SIG-M5 (cell line): Measurements from ENCODE around the gene C1QTNF6.

Source experiments
- DNase-seq: peaks from one replicate; lab custom pipeline; 2025; lab: John Stamatoyannopoulos, UW

C1QTNF6 gene

DNA sequence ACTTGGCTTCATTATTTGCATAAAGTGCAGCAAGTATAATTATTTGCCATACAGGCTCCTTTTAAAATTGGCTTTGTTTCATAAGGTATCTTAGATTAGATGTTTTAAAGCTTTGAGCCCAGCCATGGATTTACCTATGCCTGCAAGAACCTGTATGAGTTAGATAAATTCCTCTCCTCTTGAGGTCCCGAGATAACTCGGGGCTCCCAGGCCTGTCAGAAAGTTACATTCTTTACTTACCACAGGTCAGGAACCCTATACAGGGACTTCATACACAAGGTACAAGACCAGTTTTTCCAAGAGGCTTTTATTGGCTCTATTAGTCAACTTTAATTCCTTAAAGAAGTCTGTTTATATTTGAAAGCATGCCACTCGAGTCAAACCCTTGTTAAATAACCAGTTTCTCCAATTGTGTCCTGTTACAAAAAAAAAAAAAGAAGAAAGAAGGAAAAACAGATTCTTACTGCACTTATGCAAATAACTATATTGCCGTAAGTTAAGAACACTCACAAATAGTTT lies 2.3 kb upstream of the C1QTNF6 start:
- no peak for DNase-seq

DNA sequence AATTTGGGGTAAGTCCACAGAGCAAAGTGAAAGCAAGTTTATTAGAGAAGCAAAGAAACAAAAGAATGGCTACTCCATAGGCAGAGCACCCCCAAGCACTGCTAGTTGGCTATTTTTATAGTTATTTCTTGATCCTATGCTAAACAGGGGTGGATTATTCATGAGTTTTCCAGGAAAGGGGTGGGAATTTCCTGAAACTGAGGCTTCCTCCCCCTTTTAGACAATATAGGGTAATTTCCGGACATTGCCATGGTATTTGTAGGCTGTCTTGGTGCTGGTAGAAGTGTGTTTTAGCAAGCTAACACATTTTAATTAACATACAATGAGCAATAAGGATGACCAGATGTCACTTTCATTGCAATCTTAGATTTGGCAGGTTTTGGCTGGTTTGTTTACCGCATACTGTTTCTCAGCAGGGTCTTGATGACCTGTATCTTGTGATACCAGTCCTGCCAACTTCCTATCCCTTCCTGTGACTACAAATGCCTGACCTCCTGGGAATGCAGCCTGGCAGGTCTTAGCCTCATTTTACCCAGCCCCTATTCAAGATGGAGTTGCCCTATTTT lies 937 bp upstream of the C1QTNF6 start:
- DNase-seq, result no peak

DNA sequence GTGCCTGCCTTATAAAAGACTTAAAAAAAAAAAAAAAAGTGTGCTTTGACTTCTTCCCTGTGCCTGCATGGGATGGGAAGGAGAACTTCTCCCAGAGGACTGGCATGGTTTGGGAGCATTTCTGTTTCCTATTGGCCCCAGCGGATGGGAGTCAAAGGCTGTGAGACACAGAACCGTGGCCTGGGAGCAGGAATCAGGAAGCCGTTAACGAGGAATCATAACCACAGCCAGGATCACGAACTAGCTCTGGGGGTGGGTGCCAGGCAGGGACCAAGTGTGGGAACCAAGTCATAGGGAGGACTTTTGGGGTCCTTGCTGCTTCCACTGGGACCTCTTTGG lies 526 bp downstream of the C1QTNF6 start:
- no peak for DNase-seq

DNA sequence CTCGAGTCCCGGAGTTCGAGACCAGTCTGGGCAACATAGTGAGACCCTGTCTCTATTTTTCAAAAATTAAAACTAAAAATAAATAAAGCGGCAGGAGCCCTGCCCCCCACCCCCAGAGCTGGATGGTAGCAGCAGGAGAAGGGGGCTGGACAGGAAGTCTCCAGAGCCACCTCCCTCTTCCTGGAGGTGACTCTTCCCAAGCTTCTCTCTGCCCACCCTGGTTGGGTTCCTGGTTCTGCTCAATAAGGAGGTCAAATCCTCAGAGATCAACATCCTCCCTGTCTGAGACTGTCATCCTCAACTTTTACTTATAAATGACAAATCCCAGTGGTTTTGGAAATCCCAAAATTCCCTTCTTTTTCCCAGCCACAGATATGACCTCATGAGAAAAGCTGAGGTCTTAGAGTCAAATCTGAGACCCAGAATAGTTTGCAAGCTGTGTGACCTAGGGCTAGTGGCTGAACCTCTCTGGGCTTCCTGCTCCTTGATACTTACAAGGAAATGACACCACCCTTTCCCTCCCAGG lies 987 bp downstream of the C1QTNF6 start:
- no peak for DNase-seq

DNA sequence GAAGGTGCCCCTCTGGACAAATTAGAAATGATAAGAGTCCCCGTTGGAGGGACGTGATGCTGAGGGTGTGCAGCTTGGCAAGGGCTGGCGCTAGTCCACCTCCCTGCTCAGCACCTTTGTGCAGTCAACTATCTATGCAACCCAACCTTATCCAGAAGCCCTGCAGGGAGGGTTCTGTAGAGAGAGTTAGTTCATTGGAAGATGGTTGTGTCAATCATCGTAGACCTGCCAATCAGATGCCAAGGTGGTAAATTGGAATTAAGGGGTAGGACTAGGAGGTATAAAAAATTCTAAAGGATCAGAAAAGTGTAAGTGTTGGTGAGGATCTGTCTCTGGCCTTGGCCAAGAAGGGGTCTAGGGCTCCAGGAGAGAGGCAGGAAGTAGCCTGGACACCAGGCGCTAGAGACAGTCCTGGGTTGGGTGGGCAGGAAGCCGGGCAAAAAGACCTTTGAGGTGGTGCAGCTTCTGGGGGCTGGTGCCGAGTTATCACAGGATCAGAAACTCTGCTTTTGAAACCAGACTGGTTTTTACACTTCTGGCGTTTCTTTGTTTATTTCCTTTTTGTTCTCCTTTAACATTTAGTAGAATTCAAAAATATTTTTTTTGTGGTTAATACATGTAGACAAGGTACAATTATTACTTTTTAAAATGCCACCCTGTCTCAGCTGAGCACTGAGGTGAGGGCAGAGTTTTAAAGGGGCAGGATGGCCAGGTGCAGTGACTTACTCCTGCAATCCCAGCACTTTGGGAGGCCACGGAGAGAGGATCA lies 1.6 kb downstream of the C1QTNF6 start:
- DNase-seq, result no peak

DNA sequence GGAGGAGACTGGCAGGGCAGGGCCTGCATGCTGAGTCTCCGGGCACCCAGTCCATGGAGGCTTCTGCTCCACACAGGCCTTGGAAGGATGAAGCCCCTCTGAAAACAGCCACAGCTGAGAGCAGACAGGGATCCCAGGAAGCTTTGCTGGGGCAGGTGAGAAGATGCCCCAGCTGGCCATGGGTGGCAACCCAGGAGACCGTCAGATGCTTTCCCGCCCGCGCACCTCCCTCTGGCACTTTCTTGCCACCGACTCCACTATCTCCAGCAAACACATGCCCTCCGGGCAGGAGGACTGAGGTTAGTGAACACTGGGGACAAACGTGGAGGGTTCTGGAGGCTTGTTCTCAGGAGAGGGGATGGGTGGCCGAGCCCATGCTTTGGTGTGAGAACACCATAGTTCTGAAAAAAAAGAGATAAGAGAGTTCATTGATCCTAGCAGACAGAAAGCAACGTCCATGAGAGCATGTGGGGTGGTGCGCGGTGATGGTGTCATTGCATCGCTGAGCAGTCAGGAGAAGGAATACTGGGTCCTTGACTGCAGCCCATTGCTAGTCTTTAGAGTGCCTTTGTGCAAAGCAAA lies 2.3 kb downstream of the C1QTNF6 start:
- DNase-seq, result no peak

DNA sequence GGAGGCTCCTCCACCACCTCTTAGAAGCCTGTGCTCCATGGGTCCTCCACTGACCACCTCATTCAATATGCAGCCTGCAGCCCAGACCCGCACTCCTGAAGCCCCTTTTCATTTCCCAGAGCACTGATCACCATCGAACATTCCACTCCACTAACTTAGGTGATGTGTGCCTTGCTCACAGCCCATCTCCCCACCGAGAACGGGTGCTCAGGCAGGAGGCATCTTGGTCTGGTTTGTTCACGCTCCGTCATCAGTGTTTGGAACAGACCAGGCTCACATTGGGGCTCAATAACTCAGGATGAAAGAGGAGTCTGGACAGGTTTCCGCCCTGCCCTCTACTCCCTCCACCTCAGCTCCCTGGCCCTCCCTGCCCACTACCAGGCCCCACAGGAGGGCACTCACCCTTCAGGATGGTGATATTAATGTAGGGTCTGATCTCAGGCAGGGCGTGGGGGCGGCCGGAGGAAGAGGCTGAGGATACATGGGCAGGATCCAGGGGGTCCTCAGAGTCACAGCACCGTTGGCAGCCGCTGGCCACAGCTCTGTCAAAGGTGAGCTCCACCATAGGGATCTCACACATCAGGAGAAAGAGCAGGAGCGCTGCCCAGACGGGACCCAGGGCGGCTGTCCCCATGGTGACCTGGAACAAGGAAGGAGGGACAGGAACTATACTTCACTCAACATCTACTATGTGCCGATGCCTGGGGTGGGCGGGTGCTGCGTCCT lies 3.1 kb downstream of the C1QTNF6 start:
- DNase-seq, result no peak

DNA sequence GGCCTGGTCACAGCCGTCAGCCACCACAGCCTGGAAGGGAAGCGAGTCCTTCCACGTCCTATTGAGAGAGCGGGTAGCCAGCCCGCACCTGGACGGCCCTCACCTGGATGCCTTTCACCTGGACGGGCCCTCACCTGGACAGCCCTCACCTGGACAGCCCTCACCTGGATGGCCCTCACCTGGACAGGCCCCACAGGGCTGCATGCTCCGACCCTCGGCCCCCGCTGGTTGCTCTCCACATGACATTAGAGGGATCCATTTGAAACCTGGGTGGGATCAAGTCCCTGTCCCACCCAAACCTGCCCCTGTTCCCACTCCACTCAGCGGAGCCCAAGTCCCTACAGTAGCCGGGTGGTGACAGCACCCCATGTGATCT lies 3.7 kb downstream of the C1QTNF6 start:
- no peak for DNase-seq

DNA sequence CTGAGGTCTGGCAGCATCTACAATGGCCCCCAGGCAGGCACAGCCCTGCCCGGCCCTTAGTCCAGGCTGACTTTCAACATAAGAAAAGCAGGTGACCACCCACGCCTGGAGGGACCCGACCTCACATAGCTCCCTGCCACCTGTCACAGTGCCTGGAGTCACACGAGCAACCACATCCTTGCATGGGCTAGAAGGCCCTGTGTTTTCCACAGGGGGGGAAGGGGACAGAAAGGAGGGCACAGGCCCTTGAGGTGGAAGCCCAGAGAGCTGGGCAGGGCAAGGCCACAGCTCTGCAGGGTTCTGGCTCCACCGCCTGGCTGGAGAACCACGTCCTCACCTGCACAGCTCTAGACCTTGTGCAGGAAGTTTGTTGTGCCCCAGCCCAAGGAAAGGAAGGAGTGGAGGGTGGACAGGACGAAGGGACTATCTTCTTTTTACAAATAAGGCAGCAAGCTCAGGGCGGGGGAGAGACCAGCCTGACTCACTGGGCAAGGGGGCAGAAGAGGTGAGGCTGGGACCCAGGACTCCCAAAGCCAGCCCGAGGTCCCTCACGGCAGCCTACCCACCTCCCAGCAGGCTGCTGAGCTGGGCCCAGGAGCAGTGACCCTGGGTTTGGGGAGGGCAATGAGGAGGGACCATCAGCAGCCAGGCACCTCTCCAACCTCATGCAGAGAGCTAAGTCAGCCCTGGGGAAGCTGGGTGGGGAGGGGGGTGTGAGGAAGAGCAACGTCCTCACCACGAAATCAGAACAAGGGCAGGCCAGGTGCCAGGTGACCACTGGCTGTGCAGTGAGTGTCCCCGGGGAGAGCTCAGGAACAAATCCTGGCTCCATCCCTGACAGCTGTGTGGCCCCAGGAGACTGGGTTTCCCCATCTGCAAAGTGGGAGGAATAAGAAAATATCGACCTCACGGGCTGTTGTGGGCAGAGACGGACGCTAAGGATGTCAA lies 4.3 kb downstream of the C1QTNF6 start:
- DNase-seq, result no peak

DNA sequence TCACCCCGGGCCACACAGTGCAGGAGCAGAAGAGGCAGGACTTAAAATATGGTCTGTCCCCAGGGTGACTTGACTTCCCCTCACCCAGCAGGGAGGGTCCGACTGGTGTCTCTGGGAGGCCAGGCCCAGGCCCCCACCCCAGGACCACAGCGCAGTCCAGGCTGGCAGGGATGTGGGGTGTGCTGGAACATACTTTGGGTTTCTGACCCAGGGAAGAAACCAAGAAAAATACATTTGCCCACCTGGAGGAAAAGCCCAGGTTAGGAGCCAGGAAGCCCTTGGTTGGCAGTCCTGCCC lies 5.2 kb downstream of the C1QTNF6 start:
- no peak for DNase-seq

DNA sequence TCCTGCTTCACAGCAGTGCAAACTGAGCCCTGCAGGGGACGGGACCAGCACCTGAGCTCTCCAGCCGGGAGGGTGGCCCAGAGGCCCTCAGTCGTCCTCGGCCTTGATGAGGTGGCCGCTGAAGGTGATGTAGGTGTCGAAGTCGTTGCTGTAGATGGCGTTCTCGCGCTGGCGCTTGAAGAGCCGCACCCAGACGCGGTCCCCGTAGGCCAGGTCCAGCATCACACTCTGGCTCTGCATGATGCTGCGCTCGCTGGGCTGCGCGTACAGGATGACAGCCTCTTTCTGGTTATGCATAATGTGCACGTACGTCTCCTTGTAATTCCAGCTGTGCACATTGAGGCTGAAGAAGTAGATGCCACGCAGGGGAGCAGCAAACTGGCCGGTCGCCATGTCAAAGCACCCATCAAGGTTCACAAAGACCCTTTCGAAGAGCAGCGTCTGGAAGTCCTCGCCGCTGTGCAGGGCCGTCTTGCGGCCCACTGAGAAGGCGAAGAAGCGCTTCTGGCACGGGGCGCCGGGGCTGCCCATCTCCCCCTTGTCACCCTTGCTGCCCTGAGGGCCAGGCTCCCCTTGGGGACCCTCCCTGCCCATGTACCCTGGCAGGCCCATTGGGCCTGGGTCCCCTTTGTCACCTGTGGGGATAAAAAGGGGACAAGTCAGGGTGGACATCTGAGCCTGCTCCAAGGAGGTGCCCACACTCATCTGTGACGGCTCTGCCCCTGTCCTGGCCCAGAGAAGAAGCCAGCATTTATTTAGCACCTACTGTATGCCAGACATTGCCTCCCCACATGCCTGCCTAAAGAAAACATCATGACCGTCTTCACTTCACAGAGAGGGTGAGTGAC lies 5.7 kb downstream of the C1QTNF6 start:
- DNase-seq, result no peak

DNA sequence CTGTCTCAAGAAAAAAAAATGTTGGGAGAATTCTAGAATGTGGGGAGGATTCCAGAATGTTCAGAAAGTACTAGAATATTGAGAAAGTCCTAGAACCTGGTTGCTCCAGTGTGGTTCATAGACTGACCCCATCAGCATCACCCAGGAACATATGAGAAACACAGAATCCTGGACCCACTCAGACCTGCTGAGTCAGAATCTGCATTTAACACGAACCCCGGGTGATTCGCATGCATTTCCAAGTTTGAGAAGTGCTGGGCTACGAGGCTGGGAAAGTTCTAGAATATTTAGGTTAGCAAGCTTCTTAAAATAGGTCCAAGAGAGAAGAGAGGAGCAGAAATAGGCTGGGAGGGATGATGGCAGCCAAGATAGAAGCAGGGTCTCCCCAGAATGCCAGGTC lies 6.4 kb downstream of the C1QTNF6 start:
- DNase-seq, result no peak

DNA sequence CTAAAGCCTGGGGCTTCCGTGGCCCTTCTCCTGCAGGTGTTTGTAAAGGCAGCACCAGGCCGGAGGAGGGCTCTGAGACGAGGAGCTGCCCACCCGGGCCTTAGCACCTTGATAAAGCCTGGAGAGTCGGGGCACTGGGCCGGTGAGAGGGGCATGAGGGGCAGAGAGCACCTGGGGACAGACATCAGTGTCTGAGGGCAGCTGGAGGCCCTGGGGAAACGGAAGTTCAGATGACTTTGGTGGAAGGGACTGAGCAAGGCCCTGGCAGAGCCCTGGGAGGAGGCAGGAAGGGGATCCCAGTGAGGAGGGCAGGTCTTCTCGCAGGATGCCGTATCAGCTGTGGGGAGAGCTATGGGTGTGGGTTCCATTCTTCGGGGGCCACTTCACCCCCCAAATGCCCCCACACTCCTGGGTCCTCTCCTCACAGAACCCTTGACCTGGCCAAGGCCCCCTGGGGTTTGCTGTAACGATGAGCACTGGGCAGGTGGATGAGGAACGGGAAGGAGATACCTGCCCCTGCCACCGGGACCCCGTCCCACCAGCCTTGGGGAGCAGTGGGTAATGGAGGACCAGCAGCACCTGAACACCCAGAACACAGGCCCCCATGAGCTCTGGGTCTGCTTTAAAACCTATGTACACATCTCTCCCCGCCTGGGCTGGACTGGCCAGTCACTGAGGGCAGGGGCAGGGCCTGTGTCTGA lies 7.4 kb downstream of the C1QTNF6 start:
- no peak for DNase-seq

DNA sequence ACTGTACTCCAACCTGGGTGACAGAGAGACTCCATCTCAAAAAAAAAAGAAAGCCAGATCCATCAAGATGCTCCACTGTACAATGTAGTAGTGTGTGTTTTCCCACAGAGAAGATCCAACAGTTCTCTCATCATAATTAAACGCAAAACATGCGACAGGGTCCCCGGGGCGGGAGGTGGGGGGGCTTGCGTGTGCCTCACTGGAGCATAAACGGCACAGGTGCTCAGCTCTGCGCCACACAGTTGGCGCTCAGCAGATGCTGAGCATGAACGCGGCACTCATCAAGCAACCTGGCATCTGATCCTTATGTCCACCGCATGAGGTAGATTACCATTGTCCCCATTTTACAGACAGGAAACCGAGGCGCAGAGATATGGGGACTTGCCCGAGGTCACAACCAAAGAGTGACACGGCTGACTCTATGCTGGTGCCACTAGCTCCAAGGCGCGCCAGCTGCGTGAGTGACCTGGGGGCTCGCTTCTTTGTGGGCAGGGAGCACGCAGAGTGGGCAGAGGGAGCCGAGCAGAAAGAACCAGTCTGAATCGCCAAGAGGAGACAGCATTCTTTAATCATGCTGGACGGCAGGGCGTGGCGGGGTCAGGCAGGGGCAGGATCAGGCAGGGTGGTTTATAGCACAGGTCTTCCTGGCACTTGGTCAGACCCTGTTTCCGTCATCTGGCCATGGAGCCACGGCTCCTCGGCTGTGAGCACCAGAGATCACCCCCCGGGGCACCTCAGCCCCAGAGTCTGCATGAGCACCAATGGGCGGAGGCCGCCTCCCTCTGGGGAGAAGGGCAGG lies 8.2 kb downstream of the C1QTNF6 start:
- DNase-seq, result no peak

DNA sequence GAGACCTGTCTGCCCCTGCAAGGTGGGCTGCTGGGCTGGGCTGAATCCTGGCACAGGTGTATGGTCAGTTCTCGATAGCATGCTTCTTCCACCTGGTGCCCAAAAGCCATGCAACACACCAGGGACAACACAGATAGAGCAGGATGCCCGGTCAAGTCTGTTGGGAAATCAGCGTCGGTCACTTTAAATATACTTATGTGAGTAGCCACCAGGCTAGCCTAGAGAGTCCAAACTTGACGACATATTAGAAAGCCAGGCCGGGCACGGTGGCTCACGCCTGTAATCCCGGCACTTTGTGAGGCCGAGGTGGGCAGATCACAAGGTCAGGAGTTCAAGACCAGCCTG lies 8.9 kb downstream of the C1QTNF6 start:
- no peak for DNase-seq

DNA sequence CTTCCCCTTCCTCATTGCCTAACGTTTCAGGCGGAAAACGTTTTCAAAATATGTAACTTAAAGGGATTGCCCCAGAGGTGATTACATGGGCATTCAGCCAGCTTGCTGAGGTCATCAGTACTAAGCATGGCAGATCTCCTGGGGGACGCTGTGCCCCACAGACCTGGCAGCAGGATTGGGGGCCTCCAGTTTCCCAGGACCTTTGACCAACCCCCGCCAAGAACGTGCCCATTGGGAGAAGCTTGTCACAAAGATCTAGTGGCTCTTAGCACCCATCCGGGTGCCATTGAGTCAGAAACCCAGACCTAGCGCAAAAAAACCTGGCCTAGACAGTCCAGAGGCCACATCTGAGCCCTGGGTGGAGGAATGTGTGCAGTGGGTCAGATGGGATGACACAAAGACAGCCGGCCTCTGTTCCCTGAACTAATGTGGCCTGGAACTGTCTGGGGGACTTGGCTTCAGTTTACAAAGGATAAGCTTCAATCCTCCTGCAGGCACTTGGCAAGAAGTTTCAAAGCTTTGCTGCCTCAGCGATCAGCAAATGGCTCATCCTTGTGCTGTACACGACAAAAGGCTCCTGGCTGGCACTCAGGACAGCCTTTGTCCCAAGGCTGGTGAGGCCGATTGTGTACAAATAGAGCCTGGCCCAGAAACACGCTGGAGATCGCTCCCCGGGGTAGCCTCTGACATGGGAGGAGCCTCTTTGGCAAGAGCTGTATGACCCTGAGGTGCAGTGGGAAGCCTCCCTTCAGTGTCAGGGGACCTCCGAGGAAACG lies 9.5 kb downstream of the C1QTNF6 start:
- no peak for DNase-seq

DNA sequence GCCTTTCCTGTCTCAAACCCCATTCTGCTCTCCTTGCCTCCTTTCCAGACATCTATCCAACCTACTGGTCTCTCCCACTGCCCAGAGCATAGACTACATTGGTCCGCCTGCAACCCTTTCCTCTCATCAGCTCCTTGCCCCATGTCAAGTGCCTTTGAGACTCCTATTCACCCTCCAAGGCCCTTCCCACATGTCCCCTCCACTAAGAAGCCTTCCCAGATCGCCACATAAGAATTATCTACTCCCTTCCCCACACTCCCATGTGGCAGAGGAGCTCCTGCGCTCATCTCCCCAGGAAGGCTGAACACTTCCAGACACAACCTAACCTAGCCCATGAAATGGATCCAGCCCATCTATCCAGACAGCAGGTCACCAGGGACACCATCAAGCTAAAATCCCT lies 10.3 kb downstream of the C1QTNF6 start:
- no peak for DNase-seq

DNA sequence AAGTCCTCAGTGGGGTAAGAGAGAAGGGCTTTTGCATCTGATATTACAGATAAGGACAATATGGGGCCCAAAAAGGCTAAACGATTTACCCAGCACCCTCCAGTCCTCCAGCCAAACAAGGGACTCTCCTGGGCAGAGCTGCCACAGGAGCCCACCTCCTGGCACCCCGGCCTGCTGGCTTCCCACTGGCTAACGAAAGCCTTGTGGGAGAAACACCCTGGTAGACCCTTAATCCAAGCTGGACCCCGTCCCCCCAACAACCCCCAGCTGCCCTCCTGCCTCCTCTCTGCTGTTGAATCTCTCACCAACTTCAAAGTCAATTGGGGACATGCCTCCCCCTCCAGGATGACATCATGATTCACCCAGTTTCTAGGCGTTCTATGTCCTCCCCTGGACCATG lies 10.8 kb downstream of the C1QTNF6 start:
- DNase-seq, result no peak
